Subcutaneous abdominal adipose tissue (tissue), 5 donors: ENCODE measurements around the gene HMGCS2.

ENCODE experiments used
- H3K27ac ChIP-seq: one replicate; pipeline ENCODE4 v1.7.0; 2013; ENCODE audit warnings: low read depth, mild to moderate bottlenecking, inconsistent platforms, low read length, moderate library complexity
- H3K27me3 ChIP-seq, 5 donors: one replicate each; pipeline ENCODE4 v1.7.0; 2013; ENCODE audit warnings: low read length in 5 of 5, inconsistent platforms in 1 of 5; ENCODE audit not compliant: control insufficient read depth in 5 of 5, insufficient read depth in 4 of 5
- H3K36me3 ChIP-seq, 5 donors: one replicate each; pipeline ENCODE4 v1.7.0; 2013; ENCODE audit warnings: low read length in 5 of 5; ENCODE audit not compliant: control insufficient read depth in 5 of 5, insufficient read depth in 5 of 5
- H3K4me1 ChIP-seq, 5 donors: one replicate each; pipeline ENCODE4 v1.7.0; 2013; ENCODE audit warnings: low read length in 5 of 5, mild to moderate bottlenecking in 3 of 5, moderate library complexity in 1 of 5; ENCODE audit not compliant: control insufficient read depth in 5 of 5, insufficient read depth in 5 of 5
- H3K4me3 ChIP-seq, 5 donors: one replicate each; pipeline ENCODE4 v1.7.0; 2013; ENCODE audit warnings: low read length in 5 of 5, low read depth in 1 of 5
- H3K9ac ChIP-seq, 5 donors: one replicate each; pipeline ENCODE4 v1.7.0; 2013; ENCODE audit warnings: low read length in 5 of 5, mild to moderate bottlenecking in 4 of 5, moderate library complexity in 3 of 5
- H3K9me3 ChIP-seq, 5 donors: one replicate each; pipeline ENCODE4 v1.7.0; 2013; ENCODE audit warnings: low read length in 5 of 5; ENCODE audit not compliant: control insufficient read depth in 5 of 5
- donor health status: healthy.
- donor health status: healthy.
- donor health status: healthy.
- donor health status: healthy.
- donor health status: healthy.

The HMGCS2 gene

GRCh38 chr1:119806489-119806888, 37.8 kb upstream of the HMGCS2 start:
- Histone ChIP-seq H3K9ac (no peak overlapping the region), H3K27me3 (peaks cover 0 to 14% (median 0%) of the 10 kb centered on the region in 5 donors), H3K4me3 (no peak overlapping the region), H3K36me3 (no peaks in the 10 kb centered on the region), H3K27ac (no peak overlapping the region), H3K4me1 (no peaks in the 10 kb centered on the region), H3K9me3 (no peaks in the 10 kb centered on the region)

DNA sequence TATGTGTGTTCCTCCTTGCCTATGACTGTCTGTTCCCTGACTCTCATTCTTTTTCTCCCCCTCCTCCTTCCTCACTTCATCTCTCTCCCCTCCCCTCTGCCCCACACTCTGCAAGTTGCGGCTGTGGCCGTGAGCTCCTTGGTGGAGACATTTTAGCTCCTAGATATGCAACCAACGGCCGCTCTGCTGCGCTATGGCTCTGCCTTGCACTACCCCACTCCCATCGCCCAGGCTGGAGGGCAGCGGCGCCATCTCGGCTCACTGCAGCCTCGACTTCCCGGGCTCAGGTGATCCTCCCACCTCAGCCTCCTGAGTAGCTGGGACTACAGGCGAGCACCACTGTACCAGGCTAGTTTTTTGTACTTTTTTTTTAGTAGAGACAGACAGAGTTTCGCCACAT, 37.0 kb upstream of the HMGCS2 start:
- Histone ChIP-seq H3K9ac (no peak overlapping the region), H3K4me3 (no peak overlapping the region), H3K36me3 (no peaks in the 10 kb centered on the region), H3K9me3 (no peaks in the 10 kb centered on the region), H3K4me1 (no peaks in the 10 kb centered on the region), H3K27ac (no peak overlapping the region), H3K27me3 (peaks cover 0 to 14% (median 0%) of the 10 kb centered on the region in 5 donors)

DNA sequence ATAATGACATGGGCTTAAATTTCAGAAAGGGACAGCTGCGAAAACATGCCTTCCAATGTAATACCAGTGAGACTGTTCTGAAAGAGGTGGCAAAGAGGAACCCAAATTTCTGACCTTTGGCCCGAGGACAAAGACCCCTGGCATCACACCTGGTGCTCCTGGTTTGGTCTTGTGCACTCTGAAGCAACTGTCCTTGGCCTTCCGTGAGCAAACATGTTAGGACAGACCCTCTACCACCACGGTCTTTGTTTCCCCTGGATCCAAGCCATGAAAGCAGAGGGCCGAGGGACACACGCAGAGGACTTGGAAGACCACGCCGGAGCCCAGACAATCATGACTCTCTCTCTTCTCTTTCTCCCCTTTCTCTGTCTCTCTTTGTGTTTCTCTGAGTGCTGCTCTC, 36.5 kb upstream of the HMGCS2 start:
- Histone ChIP-seq H3K36me3 (no peaks in the 10 kb centered on the region), H3K9ac (no peak overlapping the region), H3K27me3 (peaks cover 0 to 14% (median 0%) of the 10 kb centered on the region in 5 donors), H3K4me1 (no peaks in the 10 kb centered on the region), H3K4me3 (no peak overlapping the region), H3K9me3 (no peaks in the 10 kb centered on the region), H3K27ac (no peak overlapping the region)

GRCh38 chr1:119799599-119800177, 31.0 kb upstream of the HMGCS2 start:
- Histone ChIP-seq H3K9me3 (no peaks in the 10 kb centered on the region), H3K27ac (no peak overlapping the region), H3K9ac (no peak overlapping the region), H3K27me3 (no peaks in the 10 kb centered on the region), H3K4me3 (no peak overlapping the region), H3K36me3 (no peaks in the 10 kb centered on the region), H3K4me1 (no peaks in the 10 kb centered on the region)

DNA sequence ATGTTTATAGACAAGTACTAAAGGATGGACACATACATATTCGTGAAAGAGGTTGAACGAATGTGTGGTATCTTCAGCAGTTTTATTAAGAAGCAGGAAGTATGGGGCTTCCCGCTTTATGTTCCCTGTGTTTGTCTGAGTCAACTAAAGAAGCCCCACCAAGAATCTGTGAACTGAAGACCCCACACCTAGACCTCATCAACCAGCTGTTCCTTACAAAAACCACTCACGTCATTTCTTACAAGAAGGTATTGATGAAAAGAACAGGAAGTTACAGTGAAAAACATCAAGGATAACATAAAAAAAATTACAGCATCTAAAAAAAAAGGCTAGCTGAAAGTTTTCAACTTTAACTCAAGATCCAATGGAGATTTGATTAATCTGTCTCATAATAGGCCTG, 30.3 kb upstream of the HMGCS2 start:
- Histone ChIP-seq H3K27me3 (no peaks in the 10 kb centered on the region), H3K4me1 (no peaks in the 10 kb centered on the region), H3K4me3 (no peak overlapping the region), H3K36me3 (no peaks in the 10 kb centered on the region), H3K27ac (no peak overlapping the region), H3K9me3 (no peaks in the 10 kb centered on the region), H3K9ac (no peak overlapping the region)

DNA sequence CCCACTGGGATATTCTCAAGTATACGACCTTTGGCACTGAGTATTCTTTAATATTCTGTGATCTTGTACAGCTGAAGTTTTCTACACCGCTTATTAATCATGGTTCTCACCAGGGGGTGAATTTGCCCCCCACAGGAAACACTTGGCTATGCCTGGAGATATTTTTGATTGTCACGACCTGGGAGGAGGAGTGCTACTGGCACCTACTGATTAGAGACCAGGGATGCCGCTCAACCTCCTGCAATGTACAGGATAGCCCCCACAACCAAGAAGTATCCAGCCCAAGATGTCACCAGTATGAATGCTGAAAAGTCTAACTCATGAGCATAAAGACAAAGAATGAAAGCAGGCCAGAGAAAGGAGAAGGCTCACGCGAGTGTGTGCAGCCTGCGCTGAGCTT, 28.9 kb upstream of the HMGCS2 start:
- no peak overlapping the region for H3K4me3 ChIP-seq

GRCh38 chr1:119797162-119797561, 28.5 kb upstream of the HMGCS2 start:
- Histone ChIP-seq H3K27ac (no peak overlapping the region), H3K27me3 (no peaks in the 10 kb centered on the region), H3K4me1 (no peaks in the 10 kb centered on the region), H3K9me3 (no peaks in the 10 kb centered on the region), H3K36me3 (no peaks in the 10 kb centered on the region), H3K9ac (no peak overlapping the region), H3K4me3 (no peak overlapping the region)

More for the DNA sequence above, 28.9 kb upstream of the HMGCS2 start:
- no peak overlapping the region for H3K27ac ChIP-seq
- H3K9ac ChIP-seq: no peak overlapping the region
- no peaks in the 10 kb centered on the region for H3K4me1 ChIP-seq
- no peaks in the 10 kb centered on the region for H3K36me3 ChIP-seq
- no peaks in the 10 kb centered on the region for H3K9me3 ChIP-seq
- no peaks in the 10 kb centered on the region for H3K27me3 ChIP-seq

- Histone ChIP-seq H3K36me3 (no peaks in the 10 kb centered on the region), H3K4me3 (no peak overlapping the region), H3K9ac (no peak overlapping the region), H3K27me3 (no peaks in the 10 kb centered on the region), H3K27ac (no peak overlapping the region), H3K9me3 (no peaks in the 10 kb centered on the region), H3K4me1 (peaks cover 0 to 2% (median 0%) of the 10 kb centered on the region in 5 donors)
These were observed 26.8 kb upstream of the HMGCS2 start for GRCh38 chr1:119795261-119796200.

GRCh38 chr1:119794876-119795240, 26.2 kb upstream of the HMGCS2 start:
- Histone ChIP-seq H3K27ac (no peak overlapping the region), H3K4me3 (no peak overlapping the region)

DNA sequence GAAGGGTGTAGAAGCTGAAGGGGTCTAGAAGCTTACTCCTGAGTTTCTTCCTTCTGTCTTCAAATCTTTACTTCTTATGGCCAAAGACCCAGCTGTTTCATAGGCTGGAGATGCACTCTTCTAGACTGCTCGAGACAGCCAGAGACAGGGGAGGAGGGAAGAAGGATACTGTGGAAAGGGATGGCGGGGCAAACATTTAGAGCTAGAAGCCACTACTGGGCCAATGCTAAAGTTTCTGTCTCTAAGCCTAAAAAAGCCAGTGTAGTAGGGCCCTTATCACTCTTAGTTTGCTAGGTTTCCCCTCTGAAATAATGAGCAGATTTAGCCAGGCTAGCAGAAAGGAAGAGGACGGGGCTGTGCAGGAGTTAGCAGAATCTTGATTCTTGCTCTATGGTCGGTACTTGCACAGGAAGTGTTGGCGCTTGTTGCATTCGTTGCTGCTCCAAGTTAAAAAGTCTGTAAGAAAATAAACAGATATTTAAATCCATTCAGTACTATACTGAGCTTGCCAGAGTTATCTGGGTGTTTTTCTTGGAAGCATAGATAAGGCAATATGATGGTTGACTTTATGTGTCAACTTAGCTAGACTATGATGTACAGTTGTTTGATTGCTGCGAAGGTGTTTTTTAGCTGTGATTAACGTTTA, 25.6 kb upstream of the HMGCS2 start:
- H3K27ac ChIP-seq: no peak overlapping the region
- no peak overlapping the region for H3K9ac ChIP-seq
- peaks cover 0 to 4% (median 0%) of the 10 kb centered on the region in 5 donors for H3K4me1 ChIP-seq

More at GRCh38 chr1:119794876-119795240, 26.2 kb upstream of the HMGCS2 start:
- peaks cover 0 to 4% (median 0%) of the 10 kb centered on the region in 5 donors for H3K4me1 ChIP-seq
- no peak overlapping the region for H3K9ac ChIP-seq
- no peaks in the 10 kb centered on the region for H3K9me3 ChIP-seq
- no peaks in the 10 kb centered on the region for H3K27me3 ChIP-seq
- no peaks in the 10 kb centered on the region for H3K36me3 ChIP-seq

More for the DNA sequence above, 25.6 kb upstream of the HMGCS2 start:
- H3K9me3 ChIP-seq: no peaks in the 10 kb centered on the region
- H3K36me3 ChIP-seq: no peaks in the 10 kb centered on the region
- no peak overlapping the region for H3K4me3 ChIP-seq
- H3K27me3 ChIP-seq: no peaks in the 10 kb centered on the region
